ES-I3 (cell line): Measurements from ENCODE around the gene LMCD1.
"Not testable (repeated sequence)": the region's sequence is repeated elsewhere in the genome, so short reads cannot be mapped to it uniquely, and the experiment has no call there.

Experiments used
- H3K36me3 ChIP-seq: 2 replicates; pipeline ENCODE4 v1.6.1; 2013; ENCODE audit warnings: mild to moderate bottlenecking, low read length, control low read depth, moderate library complexity; ENCODE audit not compliant: insufficient read depth
- H3K4me1 ChIP-seq: 2 replicates; pipeline ENCODE4 v1.6.1; 2013; ENCODE audit warnings: mild to moderate bottlenecking, control low read depth, low read length; ENCODE audit not compliant: insufficient read depth
- H3K9ac ChIP-seq: 2 replicates; pipeline ENCODE4 v1.6.1; 2013; ENCODE audit warnings: low read depth, mild to moderate bottlenecking, low read length, moderate library complexity
- H3K9me3 ChIP-seq: 2 replicates; pipeline ENCODE4 v1.6.1; 2013; ENCODE audit warnings: mild to moderate bottlenecking, low read length, moderate library complexity; ENCODE audit not compliant: control insufficient read depth, insufficient read depth

Gene LMCD1

GRCh38 chr3:8578282-8578681 lies 76.7 kb downstream of the LMCD1 start:
- no peaks in the 10 kb centered on the region for H3K9me3 ChIP-seq
- H3K4me1 ChIP-seq = peaks cover 11% of the 10 kb centered on the region
- no peaks in the 10 kb centered on the region for H3K36me3 ChIP-seq
- H3K9ac ChIP-seq = no peak overlapping the region

GRCh38 chr3:8579096-8579495 lies 77.5 kb downstream of the LMCD1 start:
- no peaks in the 10 kb centered on the region for H3K36me3 ChIP-seq
- no peaks in the 10 kb centered on the region; the same call in 1 of the 2 replicates for H3K9me3 ChIP-seq
- H3K9ac ChIP-seq = no peak overlapping the region
- peaks cover 11% of the 10 kb centered on the region for H3K4me1 ChIP-seq

GRCh38 chr3:8579943-8580342 lies 78.3 kb downstream of the LMCD1 start:
- H3K36me3 ChIP-seq = no peaks in the 10 kb centered on the region
- H3K9ac ChIP-seq = no peak overlapping the region
- no peaks in the 10 kb centered on the region; the same call in 1 of the 2 replicates for H3K9me3 ChIP-seq
- H3K4me1 ChIP-seq = peaks cover 17% of the 10 kb centered on the region

- not testable (repeated sequence) for H3K9me3 ChIP-seq, H3K9ac ChIP-seq, H3K36me3 ChIP-seq
- H3K4me1 ChIP-seq = peaks cover 18% of the 10 kb centered on the region
These were observed 78.8 kb downstream of the LMCD1 start for GRCh38 chr3:8580434-8580833.

GRCh38 chr3:8581373-8581772 lies 79.8 kb downstream of the LMCD1 start:
- no peaks in the 10 kb centered on the region; the same call in 1 of the 2 replicates for H3K9me3 ChIP-seq
- H3K4me1 ChIP-seq = peaks cover 18% of the 10 kb centered on the region
- H3K36me3 ChIP-seq = no peaks in the 10 kb centered on the region
- H3K9ac ChIP-seq = no peak overlapping the region

- Histone ChIP-seq H3K9ac (no peak overlapping the region), H3K36me3 (no peaks in the 10 kb centered on the region), H3K4me1 (peaks cover 18% of the 10 kb centered on the region), H3K9me3 (no peaks in the 10 kb centered on the region; the same call in 1 of the 2 replicates)
These were observed 80.3 kb downstream of the LMCD1 start for GRCh38 chr3:8581806-8582445.

GRCh38 chr3:8584661-8585060 lies 83.0 kb downstream of the LMCD1 start:
- Histone ChIP-seq H3K9ac (no peak overlapping the region), H3K9me3 (no peaks in the 10 kb centered on the region; the same call in 1 of the 2 replicates), H3K36me3 (no peaks in the 10 kb centered on the region), H3K4me1 (0 out of 2 replicates have a peak, but pooled peaks cover 6% of the 10 kb centered on the region)

- no peak overlapping the region for H3K9ac ChIP-seq
- H3K4me1 ChIP-seq = no peaks in the 10 kb centered on the region
- H3K9me3 ChIP-seq = no peaks in the 10 kb centered on the region
- H3K36me3 ChIP-seq = no peaks in the 10 kb centered on the region
These were observed 88.4 kb downstream of the LMCD1 start for GRCh38 chr3:8589880-8590556.

GRCh38 chr3:8593021-8593827 lies 91.6 kb downstream of the LMCD1 start:
- Histone ChIP-seq H3K9me3 (no peaks in the 10 kb centered on the region), H3K9ac (no peak overlapping the region), H3K4me1 (no peaks in the 10 kb centered on the region), H3K36me3 (no peaks in the 10 kb centered on the region)

GRCh38 chr3:8595252-8595651 lies 93.6 kb downstream of the LMCD1 start:
- H3K4me1 ChIP-seq = no peaks in the 10 kb centered on the region
- no peaks in the 10 kb centered on the region for H3K9me3 ChIP-seq
- H3K36me3 ChIP-seq = no peaks in the 10 kb centered on the region
- H3K9ac ChIP-seq = no peak overlapping the region

- no peaks in the 10 kb centered on the region for H3K4me1 ChIP-seq
These were observed 94.1 kb downstream of the LMCD1 start for GRCh38 chr3:8595695-8596115.

GRCh38 chr3:8596321-8597218 lies 94.9 kb downstream of the LMCD1 start:
- no peak overlapping the region for H3K9ac ChIP-seq
- no peaks in the 10 kb centered on the region for H3K4me1 ChIP-seq
- no peaks in the 10 kb centered on the region for H3K9me3 ChIP-seq
- no peaks in the 10 kb centered on the region for H3K36me3 ChIP-seq

More at GRCh38 chr3:8595695-8596115, 94.1 kb downstream of the LMCD1 start:
- H3K9ac ChIP-seq = no peak overlapping the region
- no peaks in the 10 kb centered on the region for H3K36me3 ChIP-seq
- no peaks in the 10 kb centered on the region for H3K9me3 ChIP-seq

GRCh38 chr3:8597219-8597853 lies 95.7 kb downstream of the LMCD1 start:
- no peaks in the 10 kb centered on the region for H3K9me3 ChIP-seq
- no peaks in the 10 kb centered on the region for H3K4me1 ChIP-seq
- H3K9ac ChIP-seq = no peak overlapping the region
- no peaks in the 10 kb centered on the region for H3K36me3 ChIP-seq
